HG03565 (cell line): ENCODE data around the gene ACVR1C.
"Not testable (repeated sequence)": the region's sequence is repeated elsewhere in the genome, so short reads cannot be mapped to it uniquely, and the experiment has no call there.

Experiments used
- ATAC-seq: cut with Tn5 transposase; IDR thresholded peaks from one replicate; pipeline ENCODE4 v1.9.1; 2021; ENCODE audit warnings: mild to moderate bottlenecking, moderate library complexity; ENCODE audit not compliant: unreplicated experiment

The ACVR1C gene

GRCh38 chr2:157587576-157587975 is 41.1 kb downstream of the ACVR1C start:
- no peak for ATAC-seq

- ATAC-seq, result no peak
These were observed 54.5 kb downstream of the ACVR1C start for GRCh38 chr2:157574165-157574564.

GRCh38 chr2:157572725-157573124 is 55.9 kb downstream of the ACVR1C start:
- no peak for ATAC-seq

GRCh38 chr2:157566623-157567022 is 62.0 kb downstream of the ACVR1C start:
- not testable (repeated sequence) for ATAC-seq

GRCh38 chr2:157566113-157566512 is 62.6 kb downstream of the ACVR1C start:
- not testable (repeated sequence) for ATAC-seq

GRCh38 chr2:157565550-157565949 is 63.1 kb downstream of the ACVR1C start:
- ATAC-seq, result no peak

GRCh38 chr2:157559890-157560289 is 68.8 kb downstream of the ACVR1C start:
- no peak for ATAC-seq

- ATAC-seq, result no peak
These were observed 69.2 kb downstream of the ACVR1C start for GRCh38 chr2:157559461-157559860.

- no peak for ATAC-seq
These were observed 69.6 kb downstream of the ACVR1C start for GRCh38 chr2:157559061-157559460.

GRCh38 chr2:157557770-157558169 is 70.9 kb downstream of the ACVR1C start:
- no peak for ATAC-seq

- ATAC-seq, result no peak
These were observed 88.6 kb downstream of the ACVR1C start for GRCh38 chr2:157540102-157540501.

- no peak for ATAC-seq
These were observed 90.6 kb downstream of the ACVR1C start for GRCh38 chr2:157538064-157538463.

GRCh38 chr2:157536815-157537214 is 91.8 kb downstream of the ACVR1C start:
- ATAC-seq, result no peak

GRCh38 chr2:157528963-157529751 is 99.5 kb downstream of the ACVR1C start:
- ATAC-seq, result no peak

GRCh38 chr2:157526070-157526469 is 102.6 kb downstream of the ACVR1C start:
- ATAC-seq, result no peak

- no peak for ATAC-seq
These were observed 105.1 kb downstream of the ACVR1C start for GRCh38 chr2:157523270-157524247.

- ATAC-seq, result not testable (repeated sequence)
These were observed 113.7 kb downstream of the ACVR1C start for GRCh38 chr2:157514966-157515365.

- ATAC-seq, result no peak
These were observed 118.9 kb downstream of the ACVR1C start for GRCh38 chr2:157509744-157510143.

- ATAC-seq, result no peak
These were observed 120.0 kb downstream of the ACVR1C start for GRCh38 chr2:157508676-157509075.

GRCh38 chr2:157506586-157506985 is 122.1 kb downstream of the ACVR1C start:
- ATAC-seq, result no peak

GRCh38 chr2:157504623-157505022 is 124.0 kb downstream of the ACVR1C start:
- no peak for ATAC-seq

GRCh38 chr2:157501026-157501425 is 127.6 kb downstream of the ACVR1C start:
- no peak for ATAC-seq
